ENCODE results near the gene WHAMM.
"Not testable (repeated sequence)": the region's sequence is repeated elsewhere in the genome, so short reads cannot be mapped to it uniquely, and the experiment has no call there.

The WHAMM gene

DNA sequence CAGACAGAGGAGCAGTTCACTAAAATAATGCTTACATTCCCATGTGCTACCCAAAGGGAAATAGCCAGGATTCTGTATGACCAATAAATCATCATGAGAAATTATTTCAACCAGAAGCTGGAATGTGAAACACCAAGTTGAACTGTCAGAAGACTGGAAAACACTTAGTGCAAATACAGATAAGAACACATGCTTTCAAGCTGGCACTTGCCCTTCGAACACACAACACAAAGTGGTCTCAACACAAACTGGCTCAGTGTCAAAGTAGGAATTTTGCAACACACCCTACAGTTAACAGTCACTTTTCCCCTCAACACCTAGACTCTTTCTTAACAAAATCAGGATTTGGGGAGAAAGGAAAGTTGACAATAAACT is 4.9 kb upstream of the WHAMM start:
- DNase-seq, result no peak

- no peak for DNase-seq
Observed at GRCh38 chr15:82805994-82806406, 3.4 kb upstream of the WHAMM start, which contains the start of gene FSD2. Gene FSD2, minus strand, starts transcription at chr15:82806069. Its CDS starts 18,679 bp downstream, at chr15:82787390.

DNA sequence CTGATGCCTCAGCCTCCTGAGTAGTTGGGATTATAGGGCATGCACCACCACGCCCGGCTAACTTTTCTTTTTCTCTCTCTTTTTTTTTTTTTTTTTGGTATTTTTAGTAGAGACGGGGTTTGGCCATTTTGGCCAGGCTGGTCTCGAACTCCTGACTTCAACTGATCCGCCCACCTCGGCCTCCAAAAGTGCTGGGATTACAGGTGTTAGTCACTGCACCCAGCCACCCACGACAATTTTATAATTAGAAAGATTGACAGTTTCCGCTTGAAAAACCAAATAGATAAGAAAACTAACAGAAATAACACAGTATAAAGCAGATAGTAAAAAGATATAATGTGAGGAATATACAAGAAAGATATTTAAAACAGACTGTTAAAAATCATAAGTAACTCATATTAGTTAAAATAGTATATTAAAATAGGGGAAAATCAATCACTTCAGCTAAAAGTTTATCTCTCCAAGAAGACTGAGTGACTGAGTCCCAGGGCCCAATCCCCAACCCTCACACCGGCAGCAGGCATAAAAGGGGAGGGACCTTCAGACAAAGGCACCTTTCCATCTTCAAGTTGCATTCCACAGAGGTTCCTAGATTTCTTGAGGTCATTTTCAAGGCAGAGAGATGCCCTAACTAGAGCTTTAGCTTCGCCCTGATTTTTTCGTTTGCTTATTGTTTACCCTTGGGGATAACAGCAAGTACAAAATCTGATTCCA is 1.4 kb upstream of the WHAMM start:
- no peak for DNase-seq

DNA sequence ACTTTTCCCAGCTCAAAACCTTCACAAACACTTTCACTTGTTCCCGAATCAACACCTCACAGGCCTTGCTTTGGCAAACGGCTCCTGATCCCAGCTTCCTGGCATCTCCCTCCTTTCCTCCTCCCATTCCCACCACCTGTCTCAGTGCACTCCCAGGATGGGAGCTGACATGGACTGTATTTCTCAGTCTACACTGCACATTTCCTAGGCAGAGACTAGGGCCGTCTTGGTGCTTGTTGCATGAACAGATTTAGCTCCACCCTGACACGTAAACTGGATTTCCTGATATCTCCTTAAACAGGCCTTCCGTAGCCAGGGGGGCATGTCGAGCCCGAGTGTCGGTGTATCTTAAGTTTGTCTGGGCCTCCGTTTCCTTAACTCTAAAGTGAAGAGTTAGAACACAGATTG is 790 bp upstream of the WHAMM start:
- DNase-seq, result no peak

GRCh38 chr15:82810061-82810889 is 847 bp downstream of the WHAMM start:
- DNase-seq, result no peak

DNA sequence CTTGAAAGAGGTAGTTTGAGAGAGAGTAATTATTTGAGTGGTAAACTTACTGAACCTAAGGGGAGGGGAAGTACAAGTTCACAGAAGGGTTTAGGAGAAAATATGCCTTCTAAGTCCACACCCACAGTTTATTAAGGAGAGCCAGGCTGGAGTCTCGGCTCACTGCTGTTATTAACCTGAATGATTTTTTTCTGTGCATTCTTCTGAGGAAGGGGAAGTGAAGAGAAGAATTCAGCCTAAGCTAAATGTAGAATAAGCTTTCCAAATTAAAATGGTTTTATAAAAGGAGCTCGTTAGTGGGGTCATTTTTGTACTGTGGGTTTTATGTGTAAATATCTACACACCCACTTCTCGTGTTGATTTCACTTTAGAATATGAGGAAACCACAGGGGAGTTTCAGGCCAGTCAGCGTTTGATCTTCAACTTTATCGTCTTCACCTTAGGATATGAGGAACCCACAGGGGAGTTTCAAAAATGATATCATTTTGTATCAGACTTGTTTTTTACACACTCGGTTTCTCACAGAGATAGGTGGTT is 1.5 kb downstream of the WHAMM start:
- no peak for DNase-seq

- DNase-seq, result no peak
Observed at GRCh38 chr15:82812994-82813393, 3.6 kb downstream of the WHAMM start.

DNA sequence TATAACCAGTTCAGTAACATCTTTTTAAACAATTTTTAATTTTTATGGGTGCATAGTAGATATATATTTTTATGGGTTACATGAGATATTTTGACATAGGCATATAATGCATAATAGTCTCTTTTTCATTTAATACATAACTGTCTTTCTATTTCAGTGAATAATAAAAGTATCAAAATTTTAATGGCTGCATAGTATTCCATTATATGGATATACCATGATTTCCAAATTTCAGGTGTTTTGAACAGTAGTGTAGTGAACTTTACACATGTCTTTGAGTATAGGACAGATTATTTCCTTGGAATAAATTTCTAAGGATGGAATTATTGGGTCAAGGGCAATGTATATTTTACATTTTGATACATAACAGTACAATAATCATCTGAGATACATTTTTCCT is 10.7 kb downstream of the WHAMM start:
- DNase-seq, result no peak

- not testable (repeated sequence) for DNase-seq
Observed at GRCh38 chr15:82821396-82821795, 12.0 kb downstream of the WHAMM start.

GRCh38 chr15:82821851-82822250 is 12.4 kb downstream of the WHAMM start:
- DNase-seq, result not testable (repeated sequence)

DNA sequence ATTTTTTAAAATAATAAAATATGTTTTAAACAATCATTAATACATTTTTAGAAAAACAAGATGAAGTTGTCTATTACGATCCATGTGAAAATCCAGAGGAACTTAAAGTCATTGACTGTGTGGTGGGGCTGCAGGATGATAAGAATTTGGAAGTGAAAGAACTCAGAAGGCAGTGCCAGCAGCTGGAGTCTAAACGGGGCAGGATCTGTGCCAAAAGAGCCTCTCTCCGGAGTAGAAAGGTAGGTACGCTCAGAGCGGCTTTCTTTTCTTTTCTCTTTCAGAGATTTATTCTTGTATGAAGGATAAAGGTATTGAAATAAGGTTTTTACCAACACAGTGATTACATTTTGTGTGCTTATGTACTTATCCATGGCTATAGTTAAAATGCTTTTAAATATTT is 13.6 kb downstream of the WHAMM start:
- DNase-seq, result no peak

DNA sequence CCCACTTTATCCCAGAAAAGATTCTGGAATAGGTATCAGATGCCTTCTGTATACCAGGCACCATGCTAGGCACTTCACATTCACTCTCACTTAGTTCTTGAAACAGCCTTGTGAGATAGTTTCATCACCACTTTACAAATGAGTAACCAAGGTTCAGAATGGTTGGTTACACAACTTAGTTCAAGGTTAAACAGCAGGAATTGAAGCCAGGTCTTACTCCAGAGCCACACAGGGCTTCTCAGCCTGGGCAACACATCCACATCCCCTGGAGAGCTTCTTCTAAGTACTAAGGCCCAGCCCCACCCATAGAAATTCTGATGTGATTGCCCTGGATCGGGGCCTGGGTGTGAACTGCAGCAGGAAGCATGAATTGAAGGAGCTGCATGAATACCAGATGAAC is 18.6 kb downstream of the WHAMM start:
- DNase-seq, result no peak

- DNase-seq, result no peak
Observed at GRCh38 chr15:82829234-82829633, 19.8 kb downstream of the WHAMM start.

GRCh38 chr15:82830427-82831173 is 21.2 kb downstream of the WHAMM start:
- no peak for DNase-seq

- DNase-seq, result no peak
Observed at GRCh38 chr15:82831894-82832600, 22.6 kb downstream of the WHAMM start.

- no peak for DNase-seq
Observed at GRCh38 chr15:82832601-82833361, 23.4 kb downstream of the WHAMM start.

DNA sequence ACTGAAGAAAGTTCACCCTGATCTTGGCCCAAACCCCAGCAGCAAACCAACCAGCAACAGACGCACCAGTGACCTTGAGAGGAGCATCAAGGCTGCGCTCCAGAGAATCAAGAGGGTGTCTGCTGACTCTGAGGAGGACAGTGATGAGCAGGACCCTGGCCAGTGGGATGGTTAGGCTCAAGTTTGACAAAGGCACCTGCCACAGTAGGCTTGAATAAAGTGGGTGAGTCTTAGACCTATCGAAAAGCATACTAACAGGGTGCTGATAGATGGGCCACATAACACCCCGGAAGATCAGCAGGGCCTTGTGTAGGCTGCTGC is 23.9 kb downstream of the WHAMM start:
- no peak for DNase-seq

DNA sequence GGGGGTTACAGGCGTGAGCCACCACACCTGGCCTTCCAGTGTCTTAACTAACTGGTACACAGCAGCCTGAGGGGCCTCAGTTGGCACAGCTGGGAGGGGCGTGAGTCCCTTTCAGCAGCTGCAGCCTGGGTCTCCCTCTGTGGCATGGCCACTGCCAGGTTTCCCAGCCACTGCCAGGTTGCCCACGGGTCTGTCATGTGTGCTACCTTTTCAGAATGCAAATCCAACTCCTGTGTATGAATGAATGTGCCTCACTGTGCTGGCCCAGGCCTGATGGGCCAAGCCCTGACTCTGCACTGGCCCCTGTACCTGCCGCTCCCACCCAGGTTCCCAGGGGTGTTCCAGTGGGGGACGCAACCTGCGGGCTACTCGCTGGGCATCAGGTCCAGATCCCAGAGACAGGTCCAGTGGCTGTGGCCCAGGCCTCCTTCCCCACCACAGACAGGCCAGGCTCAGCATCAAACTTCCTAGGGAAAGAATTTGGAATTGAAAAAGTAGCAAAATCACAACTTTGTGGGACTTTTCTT is 26.0 kb downstream of the WHAMM start:
- no peak for DNase-seq

- DNase-seq, result no peak
Observed at GRCh38 chr15:82838096-82838735, 28.8 kb downstream of the WHAMM start.

GRCh38 chr15:82839136-82839535 is 29.7 kb downstream of the WHAMM start:
- DNase-seq, result no peak

- DNase-seq, result no peak
Observed at GRCh38 chr15:82840166-82840565, 30.7 kb downstream of the WHAMM start.

All from DMS153 (cell line).